Measurements from ENCODE around the gene UXS1.

The UXS1 gene

DNA sequence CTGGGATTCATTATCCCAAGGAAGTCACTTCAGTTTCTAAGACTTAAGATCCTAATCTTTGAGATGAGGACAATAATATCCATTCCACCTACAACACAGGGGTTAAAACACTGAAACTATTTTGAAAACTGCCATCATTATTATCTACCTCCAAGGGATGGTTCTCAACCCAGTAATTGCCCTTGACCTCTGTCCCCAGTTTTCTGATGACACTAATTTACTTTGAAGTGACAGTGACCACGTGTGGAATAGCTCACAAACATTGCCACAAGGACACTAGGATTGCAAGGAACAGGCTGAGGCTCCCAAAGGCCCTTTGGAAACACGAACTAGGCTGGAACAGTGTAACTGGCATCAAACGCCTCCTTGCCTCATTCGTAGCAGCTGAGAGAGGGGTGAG lies 78.4 kb downstream of the UXS1 start:
- no peak overlapping the region for H3K4me3 ChIP-seq (ENCODE audit: low read depth, low read length)
- TF ChIP-seq, protein P1, sequence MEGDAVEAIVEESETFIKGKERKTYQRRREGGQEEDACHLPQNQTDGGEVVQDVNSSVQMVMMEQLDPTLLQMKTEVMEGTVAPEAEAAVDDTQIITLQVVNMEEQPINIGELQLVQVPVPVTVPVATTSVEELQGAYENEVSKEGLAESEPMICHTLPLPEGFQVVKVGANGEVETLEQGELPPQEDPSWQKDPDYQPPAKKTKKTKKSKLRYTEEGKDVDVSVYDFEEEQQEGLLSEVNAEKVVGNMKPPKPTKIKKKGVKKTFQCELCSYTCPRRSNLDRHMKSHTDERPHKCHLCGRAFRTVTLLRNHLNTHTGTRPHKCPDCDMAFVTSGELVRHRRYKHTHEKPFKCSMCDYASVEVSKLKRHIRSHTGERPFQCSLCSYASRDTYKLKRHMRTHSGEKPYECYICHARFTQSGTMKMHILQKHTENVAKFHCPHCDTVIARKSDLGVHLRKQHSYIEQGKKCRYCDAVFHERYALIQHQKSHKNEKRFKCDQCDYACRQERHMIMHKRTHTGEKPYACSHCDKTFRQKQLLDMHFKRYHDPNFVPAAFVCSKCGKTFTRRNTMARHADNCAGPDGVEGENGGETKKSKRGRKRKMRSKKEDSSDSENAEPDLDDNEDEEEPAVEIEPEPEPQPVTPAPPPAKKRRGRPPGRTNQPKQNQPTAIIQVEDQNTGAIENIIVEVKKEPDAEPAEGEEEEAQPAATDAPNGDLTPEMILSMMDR (IDR thresholded peaks at IDR 0.05; ENCODE audit: borderline replicate concordance, insufficient read depth, low read depth, low read length): no peak

DNA sequence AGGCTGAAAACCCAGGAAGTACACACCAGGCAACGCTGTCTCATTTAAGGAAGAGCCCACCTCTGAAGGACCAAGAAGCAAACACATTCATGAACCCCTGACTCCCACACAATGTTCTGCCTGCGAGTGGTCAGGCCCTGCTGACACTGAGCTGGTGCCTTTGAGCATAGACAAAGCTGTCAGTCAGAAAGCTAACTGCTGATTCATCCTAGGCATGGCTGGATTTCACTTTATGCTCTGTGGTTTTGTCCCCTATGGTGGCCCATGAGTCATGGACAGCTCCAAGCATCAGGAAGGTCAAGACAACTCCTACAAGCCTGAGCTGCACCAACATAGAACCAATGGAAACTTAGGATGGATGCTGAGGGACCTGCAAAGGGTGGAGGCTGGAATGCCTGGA lies 78.9 kb downstream of the UXS1 start:
- TF ChIP-seq, protein P1 (IDR thresholded peaks at IDR 0.05; ENCODE audit: borderline replicate concordance, insufficient read depth, low read depth, low read length): no peak
- H3K4me3 ChIP-seq (ENCODE audit: low read depth, low read length): no peak overlapping the region

DNA sequence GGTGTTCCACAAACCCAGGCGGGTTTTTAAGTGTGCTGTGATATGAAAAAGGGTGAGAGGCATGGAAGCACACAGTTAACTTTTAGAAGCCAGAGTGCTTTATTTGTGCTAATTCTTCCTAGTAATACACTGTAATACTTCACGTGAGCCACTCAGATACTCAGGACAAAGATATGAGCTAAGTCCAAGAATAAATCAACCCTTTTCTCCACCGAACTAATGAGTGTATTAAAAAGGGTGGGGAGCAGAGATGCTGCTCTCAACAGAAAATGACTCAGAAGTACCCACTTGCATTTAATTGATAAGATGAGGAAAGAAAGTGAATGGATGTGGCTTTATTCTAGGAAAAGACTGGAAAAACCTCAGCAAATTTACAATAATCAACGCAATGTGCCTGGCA lies 79.9 kb downstream of the UXS1 start:
- no peak overlapping the region for H3K4me3 ChIP-seq (ENCODE audit: low read depth, low read length)
- TF ChIP-seq, protein P1 (IDR thresholded peaks at IDR 0.05; ENCODE audit: borderline replicate concordance, insufficient read depth, low read depth, low read length): no peak

DNA sequence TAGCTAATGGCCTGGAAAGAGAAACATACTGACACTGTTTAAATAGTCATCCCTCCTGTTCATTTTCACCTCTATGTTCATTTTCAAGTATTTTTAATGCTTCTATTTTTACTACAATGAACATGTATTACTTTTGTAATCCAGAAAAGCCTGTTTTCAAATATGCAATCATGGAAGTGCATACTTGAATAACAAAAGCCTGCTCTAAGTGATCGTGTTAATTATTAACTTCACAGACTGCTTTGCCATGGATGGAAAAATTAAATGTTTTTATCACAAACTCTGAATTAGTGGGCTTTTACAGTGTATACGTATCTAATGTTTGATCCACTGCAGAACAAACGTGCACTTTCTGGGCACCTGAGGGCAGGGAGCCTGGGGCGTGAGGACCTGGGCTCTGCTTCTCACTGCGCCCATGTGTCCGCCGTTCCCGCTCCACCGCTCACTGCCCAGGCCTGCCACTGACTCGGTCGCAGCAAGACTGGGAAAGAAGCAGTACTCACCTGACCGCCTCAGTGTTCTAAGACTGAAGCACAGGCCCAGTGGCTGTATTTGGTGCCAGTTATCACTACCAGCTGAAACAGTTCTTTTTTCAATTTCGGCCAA lies 80.6 kb downstream of the UXS1 start:
- H3K4me3 ChIP-seq (ENCODE audit: low read depth, low read length): no peak overlapping the region
- TF ChIP-seq, protein P1 (IDR thresholded peaks at IDR 0.05; ENCODE audit: borderline replicate concordance, insufficient read depth, low read depth, low read length): no peak

DNA sequence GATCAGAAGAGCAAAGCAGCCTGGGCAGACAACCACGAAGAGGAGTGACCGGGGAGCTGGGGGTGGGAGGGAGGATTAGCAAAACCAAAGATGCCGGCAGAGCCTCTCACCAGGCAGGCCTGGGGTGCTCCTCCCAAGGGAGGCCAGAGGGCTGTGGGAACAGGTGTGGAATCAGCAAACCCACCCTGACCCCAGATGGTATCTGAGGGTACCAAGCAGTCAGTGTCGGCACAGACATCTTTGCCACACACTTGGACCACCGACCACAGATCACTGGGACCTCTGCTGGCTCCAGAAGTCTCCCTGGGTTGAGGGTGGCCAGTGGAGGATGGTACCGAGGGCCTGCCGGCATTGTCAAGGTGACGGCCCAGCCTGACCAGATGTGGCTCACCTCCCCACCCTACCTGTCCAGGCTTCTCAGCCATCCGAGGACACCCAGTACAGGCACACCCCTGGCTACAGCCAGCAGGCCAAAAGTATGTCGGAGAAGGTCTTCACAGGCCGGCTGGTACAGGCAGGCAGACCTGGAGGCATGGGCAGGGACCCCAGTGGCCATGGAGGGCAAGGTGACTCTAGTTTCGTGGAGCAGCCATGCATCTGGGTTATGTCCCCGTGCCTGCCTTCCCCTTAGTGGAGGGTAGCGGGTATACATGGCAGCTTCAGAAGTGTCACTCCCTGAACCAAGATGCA lies 82.1 kb downstream of the UXS1 start:
- TF ChIP-seq, protein P1 (IDR thresholded peaks at IDR 0.05; ENCODE audit: borderline replicate concordance, insufficient read depth, low read depth, low read length): no peak
- H3K4me3 ChIP-seq (ENCODE audit: low read depth, low read length): no peak overlapping the region

DNA sequence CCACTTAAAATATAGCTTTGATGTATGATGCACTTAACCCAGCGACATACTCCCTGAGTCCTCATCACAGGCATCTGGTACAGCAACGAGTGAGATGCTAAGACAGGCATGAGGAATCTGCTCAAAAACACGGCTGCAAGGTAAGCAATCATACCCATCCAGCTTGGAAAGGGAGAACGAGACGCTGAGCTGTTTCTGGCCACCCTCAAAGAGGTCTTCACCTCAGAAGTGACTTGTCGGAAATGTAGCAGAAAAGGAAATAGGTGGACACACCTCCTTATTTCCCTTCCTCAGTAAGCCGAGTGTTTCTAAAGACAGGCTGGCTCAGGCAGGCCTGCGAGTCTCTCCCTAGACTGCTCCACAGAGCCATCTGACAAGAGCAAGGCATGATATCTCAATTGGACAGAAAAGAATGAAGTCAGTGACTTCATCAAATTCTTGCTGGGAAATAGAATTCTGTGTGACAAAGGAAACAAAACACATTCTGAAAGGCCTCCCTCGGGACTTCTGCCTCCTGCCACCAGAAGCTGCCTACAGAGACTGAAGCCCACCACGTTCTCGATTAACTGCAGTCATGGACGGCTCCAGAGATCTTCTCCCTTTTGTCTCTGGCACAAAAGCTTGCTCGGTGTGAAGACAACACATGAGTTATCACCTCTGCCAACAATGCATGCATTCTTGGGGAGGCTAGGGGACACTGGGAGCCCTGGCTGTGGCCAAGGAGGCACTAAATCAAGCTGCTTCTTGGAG lies 84.3 kb downstream of the UXS1 start:
- TF ChIP-seq, protein P1 (IDR thresholded peaks at IDR 0.05; ENCODE audit: borderline replicate concordance, insufficient read depth, low read depth, low read length): no peak
- H3K4me3 ChIP-seq (ENCODE audit: low read depth, low read length): no peak overlapping the region

Data from GM12875 (cell line).